CD4-positive, alpha-beta memory T cell (primary cell): ENCODE measurements around the gene DBNDD2. TPM values are rescaled to one million over a fixed set of nuclear protein-coding genes. Genes with fewer than 3 reads are reported as not detected.

Experiments used
- CTCF ChIA-PET: fragments of 350-600 bp; sonication (Branson Sonifier 250); formaldehyde crosslinking; loops from one replicate; lab custom pipeline; 2021; ENCODE audit warnings: inconsistent platforms; ENCODE audit not compliant: partially characterized antibody; lab: Charles Lee
- POLR2A ChIA-PET: fragments of 350-600 bp; sonication (Branson Sonifier 250); formaldehyde crosslinking; loops from one replicate; lab custom pipeline; 2021; ENCODE audit not compliant: partially characterized antibody; lab: Charles Lee
- DNase-seq, 5 donors: peaks; one replicate each; pipeline versions ENCODE4 v3.0.0 to v3.0.0-alpha.2; 2020 to 2022; ENCODE audit warnings: mixed read lengths in 1 of 5
- H3K27ac ChIP-seq: one replicate; pipeline ENCODE4 v1.7.0; 2013; ENCODE audit warnings: low read depth, low read length
- H3K27me3 ChIP-seq: 2 replicates; pipeline ENCODE4 v1.7.0; 2013; ENCODE audit warnings: mild to moderate bottlenecking, low read length, moderate library complexity; ENCODE audit not compliant: insufficient read depth
- H3K36me3 ChIP-seq: 2 replicates; pipeline ENCODE4 v1.7.0; 2013; ENCODE audit warnings: mild to moderate bottlenecking, low read length, moderate library complexity; ENCODE audit not compliant: insufficient read depth
- H3K4me1 ChIP-seq: 2 replicates; pipeline ENCODE4 v1.7.0; 2013; ENCODE audit warnings: mild to moderate bottlenecking, low read length, moderate library complexity; ENCODE audit not compliant: insufficient read depth
- H3K4me3 ChIP-seq, 2 donors: one replicate each; pipeline ENCODE4 v1.7.0; 2013; ENCODE audit warnings: low read length in 2 of 2, mild to moderate bottlenecking in 1 of 2
- H3K9me3 ChIP-seq, 2 donors: one replicate each; pipeline ENCODE4 v1.7.0; 2013; ENCODE audit warnings: low read length in 2 of 2, control low read depth in 1 of 2; ENCODE audit not compliant: control insufficient read depth in 1 of 2
- H3K27ac Mint-ChIP-seq, 7 donors: one replicate each; pipeline ENCODE4 v1.8.0; 2020 to 2021; ENCODE audit warnings: mixed read lengths in 7 of 7, mild to moderate bottlenecking in 6 of 7, inconsistent platforms in 3 of 7, moderate library complexity in 3 of 7
- H3K27me3 Mint-ChIP-seq, 2 donors: one replicate each; pipeline ENCODE4 v1.8.0; 2020 to 2021; ENCODE audit warnings: mixed read lengths in 2 of 2
- H3K36me3 Mint-ChIP-seq, 2 donors: one replicate each; pipeline ENCODE4 v1.8.0; 2020 to 2021; ENCODE audit warnings: mixed read lengths in 2 of 2, inconsistent platforms in 1 of 2, mild to moderate bottlenecking in 1 of 2
- H3K4me1 Mint-ChIP-seq, 4 donors: one replicate each; pipeline ENCODE4 v1.8.0; 2020 to 2021; ENCODE audit warnings: mixed read lengths in 4 of 4, mild to moderate bottlenecking in 1 of 4
- H3K4me3 Mint-ChIP-seq, 8 donors: one replicate each; pipeline ENCODE4 v1.8.0; 2020 to 2021; ENCODE audit warnings: mixed read lengths in 8 of 8, mild to moderate bottlenecking in 7 of 8, moderate library complexity in 6 of 8, inconsistent platforms in 3 of 8
- H3K9me3 Mint-ChIP-seq, 8 donors: one replicate each; pipeline ENCODE4 v1.8.0; 2020 to 2021; ENCODE audit warnings: mixed read lengths in 8 of 8, mild to moderate bottlenecking in 5 of 8, inconsistent platforms in 3 of 8, moderate library complexity in 1 of 8
- intact Hi-C: fragments of 100-400 bp; cut with micrococcal nuclease; formaldehyde crosslinking; loops from one replicate; pipeline ENCODE4 v1.15.1; 2023
- polyA plus RNA-seq, 2 donors: library from polyadenylated mRNA; unstranded; fragments of 300-500 nt; fragmentation: Illumina TruSeq; gene quantifications; one replicate each; pipeline ENCODE4 v1.2.3, GENCODE V29; 2021
- total RNA-seq, 2 experiments: library from RNA; stranded (reverse); gene quantifications; one replicate each; pipeline ENCODE4 v1.2.3, GENCODE V29; 2021

The DBNDD2 gene
- total and polyA plus RNA-seq, 4 experiments from 2014 or later: 12.9 to 18.4 (median 16.6) TPM

DNA sequence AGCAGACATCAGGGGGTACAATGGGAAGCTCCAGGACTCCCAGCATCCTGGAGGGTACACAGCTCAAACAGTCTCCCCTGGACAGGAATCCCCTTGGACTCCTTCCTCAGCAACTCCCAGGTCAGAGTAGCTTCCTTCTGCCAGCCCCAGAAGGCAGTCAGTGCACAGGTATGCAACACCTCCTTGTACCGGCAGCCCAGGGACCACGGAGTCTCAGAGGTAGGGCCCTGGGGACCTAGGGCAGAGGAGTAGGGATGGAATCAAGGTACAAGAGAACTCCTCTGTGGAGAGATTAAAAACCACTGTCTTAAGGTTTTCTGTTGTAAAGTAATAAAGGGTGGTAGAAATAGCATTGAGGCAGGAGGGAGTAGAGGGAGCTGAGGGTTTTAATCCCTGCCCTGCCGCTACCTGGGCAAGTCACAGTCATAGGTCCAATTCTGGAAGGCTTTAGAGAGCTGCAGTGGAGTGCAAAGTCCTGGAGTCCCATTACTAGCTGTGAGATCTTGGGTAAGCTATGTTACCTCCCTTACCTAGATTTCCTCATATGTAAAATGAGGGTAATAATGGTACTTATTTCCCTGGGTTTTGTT, 37.4 kb upstream of the DBNDD2 start:
- H3K4me1 ChIP-seq: peaks cover 43% of the 10 kb centered on the region
- H3K27ac Mint-ChIP-seq: peak overlapping the region in 5 of 7 donors; percentile 21 to 75 (median 55)
- H3K36me3 ChIP-seq: peaks cover 20% of the 10 kb centered on the region
- H3K4me3 Mint-ChIP-seq: peak overlapping the region in 2 of 8 donors; percentile 25 to 53
- H3K27me3 Mint-ChIP-seq: no peaks in the 10 kb centered on the region
- H3K4me1 Mint-ChIP-seq: peaks cover 26 to 70% (median 55%) of the 10 kb centered on the region in 4 donors
- DNase-seq: no peak
- POLR2A ChIA-PET: interaction anchor here (0.7 to 11.0 kb wide), 7 partner anchors 8 to 66 kb away, joined by 3 to 179 read pairs (median 4); partner anchors contain the start of genes PIGT and SYS1
- no peak overlapping the region for H3K4me3 ChIP-seq
- no peaks in the 10 kb centered on the region for H3K9me3 ChIP-seq
- CTCF ChIA-PET: interaction anchor here (0.9 to 20.6 kb wide), 4 partner anchors 11 to 80 kb away, joined by 3 to 543 read pairs (median 94); partner anchors contain the start of gene SYS1
- H3K27me3 ChIP-seq: no peaks in the 10 kb centered on the region
- H3K27ac ChIP-seq: no peak overlapping the region
- peaks cover 0 to 6% (median 0%) of the 10 kb centered on the region in 8 donors for H3K9me3 Mint-ChIP-seq
- intact Hi-C loops: no loop called here
- H3K36me3 Mint-ChIP-seq: peaks cover 17 to 37% of the 10 kb centered on the region in 2 donors

GRCh38 chr20:45372241-45372640, 35.8 kb upstream of the DBNDD2 start:
- ChIA-PET POLR2A (interaction anchor here (1.6 to 6.5 kb wide), 7 partner anchors 9 to 64 kb away, joined by 7 to 179 read pairs (median 40); partner anchors contain the start of genes DBNDD2, PIGT, SDC4 and SYS1), CTCF (interaction anchor here (0.9 to 20.6 kb wide), 9 partner anchors 12 to 81 kb away, joined by 3 to 543 read pairs (median 24); partner anchors contain the start of genes PIGT and SYS1)
- Mint-ChIP-seq H3K4me1 (peaks cover 24 to 57% (median 44%) of the 10 kb centered on the region in 4 donors), H3K36me3 (peaks cover 7 to 25% of the 10 kb centered on the region in 2 donors), H3K27me3 (no peaks in the 10 kb centered on the region), H3K9me3 (peaks cover 0 to 6% (median 0%) of the 10 kb centered on the region in 8 donors), H3K4me3 (peak overlapping the region in 6 of 8 donors; percentile 3 to 77 (median 38)), H3K27ac (peak overlapping the region; percentile 55 to 90 (median 84))
- intact Hi-C loops: no loop called here
- H3K27me3 ChIP-seq: no peaks in the 10 kb centered on the region
- H3K36me3 ChIP-seq: peaks cover 4% of the 10 kb centered on the region
- H3K4me3 ChIP-seq: no peak overlapping the region
- H3K9me3 ChIP-seq: no peaks in the 10 kb centered on the region
- no peak overlapping the region for H3K27ac ChIP-seq
- peaks cover 35% of the 10 kb centered on the region for H3K4me1 ChIP-seq
- DNase-seq: no peak

DNA sequence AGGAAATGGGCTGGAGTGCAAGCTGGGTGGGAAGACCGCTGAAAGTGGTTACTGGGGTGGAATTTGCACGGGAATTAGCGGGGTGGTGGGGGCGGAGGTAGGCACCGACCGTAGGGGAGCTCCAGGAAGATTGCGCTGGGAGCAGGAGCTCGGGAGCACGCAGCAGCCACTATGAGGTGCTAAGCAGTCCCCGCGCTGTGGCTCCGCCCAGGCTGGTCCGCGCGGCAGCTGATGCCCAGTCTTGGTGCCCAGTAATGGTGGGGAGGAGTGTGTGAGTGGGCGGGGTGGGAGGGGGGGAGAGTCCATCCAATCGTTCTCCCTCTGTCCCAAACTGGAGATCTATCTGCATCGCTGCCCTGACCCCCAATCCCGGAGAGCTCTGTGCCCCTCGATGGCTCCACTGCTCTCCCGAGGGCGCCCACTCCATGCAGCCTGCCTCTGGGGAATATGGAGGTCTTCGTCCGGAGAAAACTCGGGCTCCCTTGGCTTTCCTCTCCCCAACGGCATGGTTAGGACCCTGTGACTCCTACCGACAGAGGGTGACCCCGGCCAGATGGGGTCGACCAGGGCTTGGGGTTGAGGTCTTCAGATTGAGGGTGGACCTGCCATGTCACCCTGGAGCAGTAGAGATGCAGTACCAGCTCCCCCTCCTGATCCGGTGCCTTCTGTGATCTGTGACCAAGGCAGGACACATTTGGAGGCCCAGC, 35.3 kb upstream of the DBNDD2 start:
- H3K4me3 ChIP-seq: peak overlapping the region in 1 of 2 donors; percentile 60
- H3K27ac ChIP-seq: peak overlapping the region; percentile 63
- Mint-ChIP-seq H3K4me3 (peak overlapping the region; percentile 87 to 95 (median 90)), H3K27ac (peak overlapping the region; percentile 91 to 98 (median 95)), H3K27me3 (no peaks in the 10 kb centered on the region), H3K9me3 (peaks cover 0 to 6% (median 0%) of the 10 kb centered on the region in 8 donors), H3K4me1 (peaks cover 21 to 52% (median 39%) of the 10 kb centered on the region in 4 donors), H3K36me3 (peaks cover 6 to 20% of the 10 kb centered on the region in 2 donors)
- ChIA-PET POLR2A (interaction anchor here (1.0 to 6.5 kb wide), 16 partner anchors 10 to 599 kb away, joined by 3 to 179 read pairs (median 9); partner anchors contain the start of genes DBNDD2, PIGT, SDC4 and SYS1), CTCF (interaction anchor here (1.1 to 20.6 kb wide), 23 partner anchors 13 to 399 kb away, joined by 3 to 543 read pairs (median 10); partner anchors contain the start of genes PIGT and SYS1)
- intact Hi-C loops: loop anchor here (1.0 kb wide), 2 partner anchors 9 to 44 kb away; partner anchors contain the start of genes PIGT and SYS1
- no peak for DNase-seq
- H3K4me1 ChIP-seq: peaks cover 29% of the 10 kb centered on the region
- H3K9me3 ChIP-seq: no peaks in the 10 kb centered on the region
- H3K27me3 ChIP-seq: no peaks in the 10 kb centered on the region
- no peaks in the 10 kb centered on the region for H3K36me3 ChIP-seq

GRCh38 chr20:45373353-45374100, 34.6 kb upstream of the DBNDD2 start:
- Histone ChIP-seq H3K27ac (peak overlapping the region; percentile 63), H3K4me1 (peaks cover 22% of the 10 kb centered on the region), H3K27me3 (no peaks in the 10 kb centered on the region), H3K9me3 (no peaks in the 10 kb centered on the region), H3K36me3 (no peaks in the 10 kb centered on the region), H3K4me3 (peak overlapping the region; percentile 60 to 71)
- Mint-ChIP-seq H3K27ac (peak overlapping the region; percentile 91 to 98 (median 95)), H3K27me3 (no peaks in the 10 kb centered on the region), H3K36me3 (peaks cover 0 to 13% of the 10 kb centered on the region in 2 donors), H3K4me1 (peaks cover 14 to 44% (median 32%) of the 10 kb centered on the region in 4 donors), H3K4me3 (peak overlapping the region; percentile 87 to 95 (median 90)), H3K9me3 (peaks cover 0 to 6% (median 0%) of the 10 kb centered on the region in 8 donors)
- peak; percentile 86 to 90 (median 87) for DNase-seq
- intact Hi-C loops: loop anchor here (1.0 kb wide), 4 partner anchors 10 to 64 kb away; partner anchors contain the start of genes PIGT and SYS1
- ChIA-PET CTCF (interaction anchor here (0.7 to 20.6 kb wide), 35 partner anchors 10 to 426 kb away, joined by 3 to 543 read pairs (median 6); partner anchors contain the start of genes DNTTIP1, PIGT, SYS1 and WFDC3), POLR2A (interaction anchor here (0.5 to 6.5 kb wide), 23 partner anchors 11 to 598 kb away, joined by 3 to 179 read pairs (median 4); partner anchors contain the start of genes DBNDD2, PIGT, SDC4 and SYS1)

- intact Hi-C loops: loop anchor here (1.0 kb wide), 2 partner anchors 32 to 63 kb away; no protein-coding TSS in a partner anchor
Observed at GRCh38 chr20:45374101-45374467, 34.0 kb upstream of the DBNDD2 start.

DNA sequence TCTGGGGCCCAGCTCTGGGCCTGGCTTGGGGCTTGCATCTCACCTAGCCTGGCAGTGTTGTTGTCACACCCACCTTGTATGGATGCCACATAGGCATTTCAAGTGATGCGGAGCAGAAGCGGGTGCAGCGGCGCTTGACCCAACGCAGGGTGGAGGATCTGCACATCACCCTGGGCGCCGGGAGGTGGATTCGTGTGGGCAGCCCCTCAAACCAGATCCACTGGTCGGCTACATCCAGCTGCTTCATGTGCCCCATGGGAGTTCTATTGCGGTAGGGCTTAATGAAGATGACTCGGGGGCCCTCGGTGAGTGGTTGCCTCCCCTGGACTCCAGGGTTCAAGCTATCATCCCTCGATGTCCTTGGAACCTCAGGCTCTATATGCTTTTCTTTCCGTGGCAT, 33.1 kb upstream of the DBNDD2 start:
- peaks cover 11 to 37% (median 26%) of the 10 kb centered on the region in 4 donors for H3K4me1 Mint-ChIP-seq
- H3K27ac ChIP-seq: no peak overlapping the region
- no peaks in the 10 kb centered on the region for H3K27me3 ChIP-seq
- no peak for DNase-seq
- CTCF ChIA-PET: interaction anchor here (1.6 to 20.6 kb wide), 9 partner anchors 15 to 68 kb away, joined by 6 to 543 read pairs (median 24); partner anchors contain the start of genes PIGT and SYS1
- H3K27me3 Mint-ChIP-seq: no peaks in the 10 kb centered on the region
- no peaks in the 10 kb centered on the region for H3K9me3 ChIP-seq
- no peak overlapping the region for H3K4me3 Mint-ChIP-seq
- POLR2A ChIA-PET: interaction anchor here (0.8 to 6.5 kb wide), 6 partner anchors 12 to 436 kb away, joined by 3 to 179 read pairs (median 50); partner anchors contain the start of genes DBNDD2, PIGT and SYS1
- H3K36me3 Mint-ChIP-seq: peaks cover 0 to 11% of the 10 kb centered on the region in 2 donors
- intact Hi-C loops: loop anchor here (1.0 kb wide), 2 partner anchors 31 to 62 kb away; no protein-coding TSS in a partner anchor
- H3K27ac Mint-ChIP-seq: peak overlapping the region in 2 of 7 donors; percentile 40 to 62
- no peaks in the 10 kb centered on the region for H3K36me3 ChIP-seq
- peaks cover 14% of the 10 kb centered on the region for H3K4me1 ChIP-seq
- H3K9me3 Mint-ChIP-seq: peaks cover 0 to 6% (median 0%) of the 10 kb centered on the region in 8 donors
- H3K4me3 ChIP-seq: no peak overlapping the region

More at GRCh38 chr20:45374101-45374467, 34.0 kb upstream of the DBNDD2 start:
- POLR2A ChIA-PET: interaction anchor here (0.5 to 6.5 kb wide), 22 partner anchors 11 to 483 kb away, joined by 3 to 179 read pairs (median 4); partner anchors contain the start of genes DBNDD2, PIGT, SDC4 and SYS1
- Mint-ChIP-seq H3K27me3 (no peaks in the 10 kb centered on the region), H3K4me3 (peak overlapping the region; percentile 87 to 95 (median 90)), H3K9me3 (peaks cover 0 to 6% (median 0%) of the 10 kb centered on the region in 8 donors), H3K27ac (peak overlapping the region; percentile 91 to 98 (median 95)), H3K4me1 (peaks cover 11 to 39% (median 26%) of the 10 kb centered on the region in 4 donors), H3K36me3 (peaks cover 0 to 13% of the 10 kb centered on the region in 2 donors)
- Histone ChIP-seq H3K4me1 (peaks cover 17% of the 10 kb centered on the region), H3K4me3 (peak overlapping the region in 1 of 2 donors; percentile 60), H3K27ac (peak overlapping the region; percentile 63), H3K27me3 (no peaks in the 10 kb centered on the region), H3K9me3 (no peaks in the 10 kb centered on the region), H3K36me3 (no peaks in the 10 kb centered on the region)
- CTCF ChIA-PET: interaction anchor here (0.7 to 20.6 kb wide), 34 partner anchors 10 to 425 kb away, joined by 3 to 543 read pairs (median 6); partner anchors contain the start of genes DNTTIP1, PIGT, SYS1 and WFDC3
- DNase-seq: no peak
